Heart left ventricle (tissue), 16 donors: ENCODE measurements around the gene LPCAT1. TPM values are rescaled to one million over a fixed set of nuclear protein-coding genes. Genes with fewer than 3 reads are reported as not detected.

Experiments used
- ATAC-seq, 4 donors: fragments of 200-7000 bp; cut with Tn5 transposase; one replicate each; pipeline ENCODE4 v1.9.1; 2020 to 2022; ENCODE audit warnings: moderate library complexity in 4 of 4, mild to moderate bottlenecking in 3 of 4, moderate number of reproducible peaks in 1 of 4
- DNase-seq, 5 donors: peaks; one replicate each; pipeline ENCODE4 v3.0.0-alpha.2; 2020
- H3K27ac ChIP-seq, 12 donors: fragments of 200-600 bp; sonication (generic) in 4 of 12; one replicate each; pipeline versions ENCODE4 v1.5.0 to v1.8.0; 2016 to 2022; ENCODE audit warnings: mild to moderate bottlenecking in 2 of 12
- H3K27me3 ChIP-seq, 9 donors: fragments of 200-600 bp; sonication (generic) in 2 of 9; one replicate each; pipeline versions ENCODE4 v1.5.1 to v1.8.0; 2016 to 2022; ENCODE audit warnings: mild to moderate bottlenecking in 3 of 9
- H3K36me3 ChIP-seq, 9 donors: fragments of 200-600 bp; sonication (generic) in 2 of 9; one replicate each; pipeline versions ENCODE4 v1.5.0 to v1.8.0; 2018 to 2022; ENCODE audit warnings: mild to moderate bottlenecking in 2 of 9
- H3K4me1 ChIP-seq, 12 donors: fragments of 200-600 bp; sonication (generic) in 4 of 12; one replicate each; pipeline versions ENCODE4 v1.5.0 to v1.8.0; 2016 to 2022; ENCODE audit warnings: mild to moderate bottlenecking in 3 of 12
- H3K4me3 ChIP-seq, 12 donors: fragments of 200-600 bp; sonication (generic) in 4 of 12; one replicate each; pipeline versions ENCODE4 v1.5.0 to v1.8.0; 2017 to 2022; ENCODE audit warnings: mild to moderate bottlenecking in 9 of 12, moderate library complexity in 4 of 12
- H3K9me3 ChIP-seq, 12 donors: fragments of 200-600 bp; sonication (generic) in 4 of 12; one replicate each; pipeline versions ENCODE4 v1.5.0 to v1.8.0; 2016 to 2022; ENCODE audit warnings: mild to moderate bottlenecking in 1 of 12
- POLR2A ChIP-seq, 2 donors: fragments of 450-650 bp; IDR thresholded peaks; one replicate each; pipeline ENCODE4 v1.6.1; 2017; ENCODE audit warnings: antibody characterized with exemption in 2 of 2, mild to moderate bottlenecking in 2 of 2, moderate library complexity in 2 of 2
- WGBS, 4 donors: extraction: QIAGEN DNeasy Blood & Tissue Kit in 2 of 4; methylation state at CpG; one replicate each; pipeline versions ENCODE4 v1.1.5 to v1.1.7; 2013 to 2018; 5-methylcytosine and 5-hydroxymethylcytosine counted together
- intact Hi-C, 10 donors: fragments of 100-400 bp; cut with DNase I; formaldehyde crosslinking; loops; one replicate each; pipeline versions ENCODE4 v1.11.1 to v1.14.2; 2022
- polyA plus RNA-seq, 2 donors: library from polyadenylated mRNA; stranded (reverse); fragments of 200-250 nt; gene quantifications; one replicate each; pipeline ENCODE4 v1.2.3, GENCODE V29; 2013
- total RNA-seq, 9 donors: library from RNA; depleted of rRNA in 2 of 9; stranded (reverse); fragments of >200 nt in 2 of 9; fragmentation: NEBNext Ultra II Directional in 3 of 9; extraction: Animal tissue kit (Norgen Biotek cat#: 25700) in 3 of 9; gene quantifications; one replicate each; pipeline versions ENCODE4 v1.1.0 to v1.2.4, GENCODE V29; 2016 to 2023
- TF ChIP-seq, protein P1 (sequence below), 12 donors: fragments of 200-600 bp; sonication (generic) in 4 of 12; IDR thresholded peaks; one replicate each; pipeline versions ENCODE4 v1.5.0 to v1.8.0; 2018 to 2022; ENCODE audit warnings: antibody characterized with exemption in 12 of 12, mild to moderate bottlenecking in 5 of 12
- donor health status: ischemic (EF 13 %, LVEDD 7.1; RV severe dilation, severe dysfunction).
- donor health status: healthy with polysubstance abuse.
- donor health status: DM: no; HTN: yes; CAD: no.
- donor health status: DM: no; HTN: no; CAD: no.
- donor health status: ischemic (EF 25% LVEDD 6.9; RV normal size, moderate dysfunction).
- donor health status: ischemic (EF 25% LVEDD 5.7; RV mildly dilated, moderate dysfunction).
- donor health status: healthy.
- donor health status: DM: yes; HTN: yes; CAD: no.
- donor health status: ischemic (EF 35%, LVEDD 5.7; RV mildly dilated, moderate dysfunction).
- donor health status: nonischemic (EF 11% LVEDD 7.7; RV severe dilation, severe dysfunction).
- donor health status: DM: yes; HTN: yes; CAD: no.
- donor health status: PGD.
- donor health status: ischemic (EF 29% LVEDD 5.4; RV normal size, mild dysfunction).
- donor health status: nonischemic (EF 23%, LVEDD 6.1; RV moderate dilation, normal function).

The LPCAT1 gene
- total and polyA plus RNA-seq, 11 donors, result 8.2 to 30.6 (median 9.9) TPM

DNA sequence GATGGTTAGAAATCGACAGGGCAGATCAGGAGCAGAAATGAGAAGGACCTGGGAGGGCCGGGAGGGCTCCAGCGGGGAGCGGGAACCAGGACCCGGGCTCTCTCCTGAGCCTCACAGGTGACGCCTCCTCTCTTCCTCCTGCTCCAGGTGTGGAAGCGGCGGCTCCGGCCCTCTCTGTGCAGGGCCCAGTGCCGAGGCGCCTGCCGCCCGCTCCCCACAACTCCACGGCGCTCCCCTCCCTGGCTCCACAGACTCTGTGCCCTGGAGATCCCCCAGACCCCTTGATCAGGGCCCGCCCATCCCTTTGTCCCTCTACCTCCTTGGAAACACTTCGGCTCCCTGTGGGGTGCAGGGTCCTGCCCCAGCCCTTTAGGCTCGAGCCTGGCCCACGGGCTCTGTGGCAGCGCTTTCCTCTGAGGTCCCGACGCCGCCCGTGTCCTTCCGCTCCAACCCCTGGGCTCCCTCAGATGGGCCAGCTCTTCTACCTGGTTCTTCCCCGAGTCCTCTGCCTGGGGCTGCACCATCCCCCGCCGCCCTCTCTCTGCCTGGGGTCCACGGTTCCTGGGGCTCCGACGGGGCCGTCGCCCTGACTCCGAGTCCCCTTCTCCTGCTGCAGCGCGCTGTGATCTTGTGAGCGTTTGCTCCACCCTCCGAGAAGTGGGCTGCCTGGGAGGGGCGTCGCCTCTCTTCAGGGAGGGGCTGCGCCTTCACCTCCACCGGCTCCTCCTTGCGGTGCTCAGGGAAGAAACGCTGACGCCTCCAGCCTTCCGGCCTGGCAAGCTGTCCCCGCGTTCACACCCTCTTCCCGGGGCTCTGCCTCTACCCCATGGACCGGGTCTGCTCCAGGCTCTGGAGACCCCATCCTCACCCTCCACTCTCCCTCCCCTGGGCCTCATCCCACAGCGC is 56.2 kb downstream of the LPCAT1 start:
- peak in 2 of 5 donors; percentile 18 to 64 for DNase-seq
- no peak for TF ChIP-seq POLR2A (IDR thresholded peaks at IDR 0.05)
- TF ChIP-seq, protein P1, sequence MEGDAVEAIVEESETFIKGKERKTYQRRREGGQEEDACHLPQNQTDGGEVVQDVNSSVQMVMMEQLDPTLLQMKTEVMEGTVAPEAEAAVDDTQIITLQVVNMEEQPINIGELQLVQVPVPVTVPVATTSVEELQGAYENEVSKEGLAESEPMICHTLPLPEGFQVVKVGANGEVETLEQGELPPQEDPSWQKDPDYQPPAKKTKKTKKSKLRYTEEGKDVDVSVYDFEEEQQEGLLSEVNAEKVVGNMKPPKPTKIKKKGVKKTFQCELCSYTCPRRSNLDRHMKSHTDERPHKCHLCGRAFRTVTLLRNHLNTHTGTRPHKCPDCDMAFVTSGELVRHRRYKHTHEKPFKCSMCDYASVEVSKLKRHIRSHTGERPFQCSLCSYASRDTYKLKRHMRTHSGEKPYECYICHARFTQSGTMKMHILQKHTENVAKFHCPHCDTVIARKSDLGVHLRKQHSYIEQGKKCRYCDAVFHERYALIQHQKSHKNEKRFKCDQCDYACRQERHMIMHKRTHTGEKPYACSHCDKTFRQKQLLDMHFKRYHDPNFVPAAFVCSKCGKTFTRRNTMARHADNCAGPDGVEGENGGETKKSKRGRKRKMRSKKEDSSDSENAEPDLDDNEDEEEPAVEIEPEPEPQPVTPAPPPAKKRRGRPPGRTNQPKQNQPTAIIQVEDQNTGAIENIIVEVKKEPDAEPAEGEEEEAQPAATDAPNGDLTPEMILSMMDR (IDR thresholded peaks at IDR 0.05), result no peak
- peaks cover 0 to 81% (median 23%) of the 10 kb centered on the region in 9 donors for H3K36me3 ChIP-seq
- WGBS, 4 donors, result 91 to 96% (median 93%) methylated on average over 51 of the region's 51 CpGs
- no peak for ATAC-seq
- no peaks in the 10 kb centered on the region for H3K4me1 ChIP-seq
- no peaks in the 10 kb centered on the region for H3K9me3 ChIP-seq
- H3K27me3 ChIP-seq, result no peaks in the 10 kb centered on the region
- no peak overlapping the region for H3K27ac ChIP-seq
- intact Hi-C loops, result no loop called here
- no peak overlapping the region for H3K4me3 ChIP-seq

DNA sequence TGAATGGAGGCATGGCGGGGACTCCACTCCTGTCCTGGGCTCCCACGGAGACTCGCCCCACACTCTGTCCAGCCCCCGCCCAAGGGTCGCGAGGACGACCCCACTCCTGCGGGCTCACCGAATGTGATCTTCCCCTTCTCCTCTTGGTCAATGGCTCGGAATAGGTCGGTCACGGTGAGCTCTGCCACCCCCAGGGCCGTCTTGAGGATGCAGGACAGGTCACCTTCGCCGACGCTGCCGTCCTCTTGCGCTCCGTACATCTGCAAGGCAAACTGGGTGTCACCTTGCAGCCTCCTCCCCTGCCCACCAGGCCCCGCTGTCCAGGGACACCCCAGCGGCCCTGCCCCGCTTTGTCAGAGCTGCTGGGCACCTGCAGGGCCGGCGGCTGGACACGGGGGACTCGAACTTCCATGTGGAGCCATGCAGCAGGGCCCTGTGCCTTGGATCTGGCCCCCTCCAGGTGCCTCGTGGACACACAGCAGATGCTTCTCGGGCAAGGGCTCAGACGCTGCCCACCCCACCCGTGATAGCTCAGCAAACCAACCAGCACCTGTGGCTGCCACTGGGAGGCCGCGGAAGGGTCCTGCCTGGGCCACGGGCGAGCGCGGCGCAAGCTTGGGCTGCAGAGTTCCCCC is 57.0 kb downstream of the LPCAT1 start:
- peaks cover 0 to 83% (median 31%) of the 10 kb centered on the region in 9 donors for H3K36me3 ChIP-seq
- 94 to 98% (median 95%) methylated on average over 18 to 37 of the region's 37 CpGs for WGBS, 4 donors
- peak in 2 of 5 donors; percentile 20 to 64 for DNase-seq

DNA sequence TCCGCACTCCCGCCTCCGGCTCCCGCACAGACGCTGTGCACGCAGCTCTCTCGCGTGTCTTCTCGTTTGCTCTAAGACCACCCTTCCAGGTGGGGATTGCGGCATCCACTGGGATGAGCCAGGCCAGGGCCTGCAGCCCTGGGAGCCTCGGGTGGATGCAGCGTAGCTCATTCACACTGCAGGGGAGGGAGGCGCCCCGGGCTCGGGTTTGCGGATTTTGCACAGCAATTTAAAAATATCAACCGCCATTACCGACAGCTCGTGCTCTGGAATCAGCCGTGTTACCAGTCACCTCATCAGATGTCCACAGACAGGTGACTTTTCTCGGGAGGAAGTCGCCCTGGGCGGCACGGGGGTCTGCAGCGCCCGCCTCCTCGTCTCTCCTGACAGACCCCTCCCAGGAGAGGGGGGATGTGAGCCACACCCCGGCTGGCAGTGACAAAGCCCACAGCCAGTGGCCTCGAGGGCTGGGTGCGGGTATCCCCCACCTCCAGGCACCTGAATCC is 57.7 kb downstream of the LPCAT1 start:
- DNase-seq (peak in 2 of 5 donors; percentile 13 to 37), ATAC-seq (no peak)
- Histone ChIP-seq H3K27me3 (no peaks in the 10 kb centered on the region), H3K36me3 (peaks cover 0 to 86% (median 39%) of the 10 kb centered on the region in 9 donors), H3K4me1 (no peaks in the 10 kb centered on the region), H3K4me3 (no peak overlapping the region), H3K9me3 (no peaks in the 10 kb centered on the region), H3K27ac (no peak overlapping the region)
- TF ChIP-seq, protein P1 (IDR thresholded peaks at IDR 0.05), result no peak
- no peak for TF ChIP-seq POLR2A (IDR thresholded peaks at IDR 0.05)
- 96 to 98% (median 97%) methylated on average over 30 of the region's 30 CpGs for WGBS, 4 donors
- intact Hi-C loops, result no loop called here

More for the DNA sequence above, 57.0 kb downstream of the LPCAT1 start:
- no peaks in the 10 kb centered on the region for H3K27me3 ChIP-seq
- no peak for ATAC-seq
- no peaks in the 10 kb centered on the region for H3K9me3 ChIP-seq
- no peaks in the 10 kb centered on the region for H3K4me1 ChIP-seq
- TF ChIP-seq, protein P1 (IDR thresholded peaks at IDR 0.05), result no peak
- TF ChIP-seq POLR2A (IDR thresholded peaks at IDR 0.05), result no peak
- no peak overlapping the region for H3K4me3 ChIP-seq
- intact Hi-C loops, result no loop called here
- H3K27ac ChIP-seq, result no peak overlapping the region

DNA sequence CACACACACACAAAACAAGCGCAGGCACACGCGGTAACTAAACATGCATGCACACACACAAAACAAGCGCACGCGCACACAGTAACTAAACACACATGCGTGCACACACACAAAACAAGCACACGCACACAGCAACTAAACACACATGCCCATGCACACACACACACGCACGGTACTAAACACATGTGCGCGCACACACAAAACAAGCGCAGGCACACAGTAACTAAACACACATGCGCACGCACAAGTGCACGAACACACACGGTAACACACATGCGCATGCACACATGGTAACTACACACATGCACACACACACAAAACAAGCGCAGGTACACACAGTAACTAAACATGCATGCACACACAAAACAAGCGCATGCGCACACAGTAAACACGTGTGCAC is 58.6 kb downstream of the LPCAT1 start:
- DNase-seq, result peak in 1 of 5 donors; percentile 9
- no peak for TF ChIP-seq POLR2A (IDR thresholded peaks at IDR 0.05)
- TF ChIP-seq, protein P1 (IDR thresholded peaks at IDR 0.05), result no peak
- Histone ChIP-seq H3K36me3 (peaks cover 0 to 86% (median 39%) of the 10 kb centered on the region in 9 donors), H3K4me1 (no peaks in the 10 kb centered on the region), H3K4me3 (no peak overlapping the region), H3K27me3 (no peaks in the 10 kb centered on the region), H3K9me3 (no peaks in the 10 kb centered on the region), H3K27ac (no peak overlapping the region)
- no peak for ATAC-seq
- intact Hi-C loops, result no loop called here
- WGBS, 4 donors, result 96 to 98% (median 98%) methylated on average over 22 of the region's 22 CpGs
